ENCODE results near the gene PPFIA1.

DNA sequence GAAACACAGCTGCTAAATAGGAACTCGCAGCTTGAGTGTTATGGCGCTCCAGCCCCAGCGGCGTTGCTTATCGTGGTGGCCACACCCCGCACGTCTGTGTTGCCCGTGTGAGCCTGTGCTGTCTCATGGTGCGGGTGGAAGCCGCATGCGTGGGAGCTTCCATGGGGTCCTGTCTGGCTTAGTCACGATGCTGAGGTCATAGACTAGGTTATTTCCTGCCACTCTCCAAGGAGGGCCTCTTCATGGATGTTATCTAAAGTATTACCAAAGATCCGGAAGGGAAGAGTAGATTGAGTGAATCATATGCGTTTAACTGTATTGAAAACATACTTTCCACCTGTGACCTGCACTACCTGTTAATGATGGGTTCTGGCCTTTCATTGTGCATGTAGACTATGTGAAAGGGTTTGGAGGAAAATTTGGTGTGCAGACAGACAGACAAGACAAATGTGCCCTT is 149.5 kb downstream of the PPFIA1 start:
- TF ChIP-seq, protein P1, sequence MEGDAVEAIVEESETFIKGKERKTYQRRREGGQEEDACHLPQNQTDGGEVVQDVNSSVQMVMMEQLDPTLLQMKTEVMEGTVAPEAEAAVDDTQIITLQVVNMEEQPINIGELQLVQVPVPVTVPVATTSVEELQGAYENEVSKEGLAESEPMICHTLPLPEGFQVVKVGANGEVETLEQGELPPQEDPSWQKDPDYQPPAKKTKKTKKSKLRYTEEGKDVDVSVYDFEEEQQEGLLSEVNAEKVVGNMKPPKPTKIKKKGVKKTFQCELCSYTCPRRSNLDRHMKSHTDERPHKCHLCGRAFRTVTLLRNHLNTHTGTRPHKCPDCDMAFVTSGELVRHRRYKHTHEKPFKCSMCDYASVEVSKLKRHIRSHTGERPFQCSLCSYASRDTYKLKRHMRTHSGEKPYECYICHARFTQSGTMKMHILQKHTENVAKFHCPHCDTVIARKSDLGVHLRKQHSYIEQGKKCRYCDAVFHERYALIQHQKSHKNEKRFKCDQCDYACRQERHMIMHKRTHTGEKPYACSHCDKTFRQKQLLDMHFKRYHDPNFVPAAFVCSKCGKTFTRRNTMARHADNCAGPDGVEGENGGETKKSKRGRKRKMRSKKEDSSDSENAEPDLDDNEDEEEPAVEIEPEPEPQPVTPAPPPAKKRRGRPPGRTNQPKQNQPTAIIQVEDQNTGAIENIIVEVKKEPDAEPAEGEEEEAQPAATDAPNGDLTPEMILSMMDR (IDR thresholded peaks at IDR 0.05; ENCODE audit: low read length) = no peak
- no peak for TF ChIP-seq EZH2 (optimal IDR thresholded peaks at IDR 0.05; ENCODE audit: low read depth, low read length)
- no peak for TF ChIP-seq EZH2phosphoT487 (IDR thresholded peaks at IDR 0.05; ENCODE audit: low read length)

Data from MM.1S (cell line).